Heart left ventricle (tissue), 13 donors: ENCODE results near the gene STRIT1.

Source experiments
- POLR2A ChIP-seq, 2 donors: fragments of 450-650 bp; IDR thresholded peaks; one replicate each; pipeline ENCODE4 v1.6.1; 2017; ENCODE audit warnings: antibody characterized with exemption in 2 of 2, mild to moderate bottlenecking in 2 of 2, moderate library complexity in 2 of 2
- TF ChIP-seq, protein P1 (sequence below), 12 donors: fragments of 200-600 bp; sonication (generic) in 4 of 12; IDR thresholded peaks; one replicate each; pipeline versions ENCODE4 v1.5.0 to v1.8.0; 2018 to 2022; ENCODE audit warnings: antibody characterized with exemption in 12 of 12, mild to moderate bottlenecking in 5 of 12
- donor health status: ischemic (EF 13 %, LVEDD 7.1; RV severe dilation, severe dysfunction).
- donor health status: DM: no; HTN: yes; CAD: no.
- donor health status: DM: no; HTN: no; CAD: no.
- donor health status: ischemic (EF 25% LVEDD 6.9; RV normal size, moderate dysfunction).
- donor health status: ischemic (EF 25% LVEDD 5.7; RV mildly dilated, moderate dysfunction).
- donor health status: ischemic (EF 35%, LVEDD 5.7; RV mildly dilated, moderate dysfunction).
- donor health status: nonischemic (EF 11% LVEDD 7.7; RV severe dilation, severe dysfunction).
- donor health status: DM: yes; HTN: yes; CAD: no.
- donor health status: PGD.
- donor health status: ischemic (EF 29% LVEDD 5.4; RV normal size, mild dysfunction).
- donor health status: nonischemic (EF 23%, LVEDD 6.1; RV moderate dilation, normal function).

DNA sequence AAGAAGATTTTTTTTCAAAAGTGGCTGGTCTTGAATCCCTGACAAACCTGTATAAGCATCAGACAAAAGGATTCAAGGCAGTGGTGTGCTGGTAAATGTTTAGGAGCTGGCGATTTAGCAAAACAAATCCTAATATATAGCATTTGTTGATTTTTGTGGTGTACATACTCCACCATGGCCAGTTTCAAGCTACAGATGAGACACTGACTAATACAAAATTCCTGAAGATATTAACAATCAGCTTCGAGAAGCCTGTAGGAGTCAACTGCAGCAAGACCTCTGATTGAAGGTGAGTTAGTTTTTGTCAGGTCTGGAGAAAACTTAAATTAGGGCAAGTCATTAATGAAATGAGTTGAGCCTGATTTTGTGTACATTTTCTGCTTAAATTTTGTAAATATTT, 6.7 kb downstream of the STRIT1 start:
- TF ChIP-seq, protein P1, sequence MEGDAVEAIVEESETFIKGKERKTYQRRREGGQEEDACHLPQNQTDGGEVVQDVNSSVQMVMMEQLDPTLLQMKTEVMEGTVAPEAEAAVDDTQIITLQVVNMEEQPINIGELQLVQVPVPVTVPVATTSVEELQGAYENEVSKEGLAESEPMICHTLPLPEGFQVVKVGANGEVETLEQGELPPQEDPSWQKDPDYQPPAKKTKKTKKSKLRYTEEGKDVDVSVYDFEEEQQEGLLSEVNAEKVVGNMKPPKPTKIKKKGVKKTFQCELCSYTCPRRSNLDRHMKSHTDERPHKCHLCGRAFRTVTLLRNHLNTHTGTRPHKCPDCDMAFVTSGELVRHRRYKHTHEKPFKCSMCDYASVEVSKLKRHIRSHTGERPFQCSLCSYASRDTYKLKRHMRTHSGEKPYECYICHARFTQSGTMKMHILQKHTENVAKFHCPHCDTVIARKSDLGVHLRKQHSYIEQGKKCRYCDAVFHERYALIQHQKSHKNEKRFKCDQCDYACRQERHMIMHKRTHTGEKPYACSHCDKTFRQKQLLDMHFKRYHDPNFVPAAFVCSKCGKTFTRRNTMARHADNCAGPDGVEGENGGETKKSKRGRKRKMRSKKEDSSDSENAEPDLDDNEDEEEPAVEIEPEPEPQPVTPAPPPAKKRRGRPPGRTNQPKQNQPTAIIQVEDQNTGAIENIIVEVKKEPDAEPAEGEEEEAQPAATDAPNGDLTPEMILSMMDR (IDR thresholded peaks at IDR 0.05): no peak
- TF ChIP-seq POLR2A (IDR thresholded peaks at IDR 0.05): no peak
